Mesothelial cell of epicardium (in vitro differentiated cells): ENCODE measurements around the gene CAMK4. TPM values are rescaled to one million over a fixed set of nuclear protein-coding genes. Genes with fewer than 3 reads are reported as not detected.

Source experiments
- DNase-seq, 2 experiments: peaks; one replicate each; pipeline ENCODE4 v3.0.0; 2021; ENCODE audit warnings: low spot score in 2 of 2; ENCODE audit not compliant: unreplicated experiment in 2 of 2
- H3K27ac Mint-ChIP-seq: 2 replicates; pipeline ENCODE4 v1.8.0; 2021; ENCODE audit warnings: mixed read lengths
- H3K27me3 Mint-ChIP-seq: 2 replicates; pipeline ENCODE4 v1.8.0; 2021; ENCODE audit warnings: low read depth, mixed read lengths
- H3K36me3 Mint-ChIP-seq: 2 replicates; pipeline ENCODE4 v1.8.0; 2021; ENCODE audit warnings: mixed read lengths
- H3K4me1 Mint-ChIP-seq: 2 replicates; pipeline ENCODE4 v1.8.0; 2021; ENCODE audit warnings: mixed read lengths
- H3K4me3 Mint-ChIP-seq: 2 replicates; pipeline ENCODE4 v1.8.0; 2021; ENCODE audit warnings: mild to moderate bottlenecking, moderate library complexity, mixed read lengths
- H3K9me3 Mint-ChIP-seq: 2 replicates; pipeline ENCODE4 v1.8.0; 2021; ENCODE audit warnings: mixed read lengths
- CTCF ChIP-seq: fragments of 200-600 bp; sonication (generic); IDR thresholded peaks from one replicate; pipeline ENCODE4 v1.5.0; 2021; ENCODE audit warnings: antibody characterized with exemption; ENCODE audit not compliant: unreplicated experiment
- total RNA-seq: library from RNA; stranded (reverse); gene quantifications from 3 replicates; pipeline ENCODE4 v1.2.1, GENCODE V29; 2021

CAMK4 gene
- total RNA-seq, 1 donor from 2014 or later, result 13.3 TPM

DNA sequence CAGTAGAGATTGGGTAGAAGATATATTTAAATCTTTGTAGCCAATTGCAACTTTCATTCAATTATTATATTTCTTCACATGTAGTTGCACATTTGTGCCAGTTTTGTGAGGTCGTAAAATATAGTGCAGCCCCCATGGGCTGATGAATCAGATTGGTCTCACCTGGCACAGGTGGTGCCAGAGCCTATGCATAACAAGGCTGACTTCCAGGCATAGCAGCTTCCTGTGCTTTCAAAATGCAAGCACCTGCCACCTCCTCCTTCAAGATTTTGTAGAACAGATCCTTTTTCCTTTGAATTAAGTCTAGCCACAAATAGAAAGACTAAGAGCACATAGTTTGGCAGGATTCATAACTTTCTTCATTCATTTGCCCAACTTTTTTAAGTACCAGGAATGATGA, 201.0 kb downstream of the CAMK4 start:
- no peak for TF ChIP-seq CTCF
- DNase-seq, result no peak
- Mint-ChIP-seq H3K9me3 (peaks cover 26% of the 10 kb centered on the region), H3K27ac (no peak overlapping the region), H3K27me3 (no peaks in the 10 kb centered on the region), H3K36me3 (no peaks in the 10 kb centered on the region), H3K4me3 (no peak overlapping the region), H3K4me1 (peaks cover 15% of the 10 kb centered on the region)

DNA sequence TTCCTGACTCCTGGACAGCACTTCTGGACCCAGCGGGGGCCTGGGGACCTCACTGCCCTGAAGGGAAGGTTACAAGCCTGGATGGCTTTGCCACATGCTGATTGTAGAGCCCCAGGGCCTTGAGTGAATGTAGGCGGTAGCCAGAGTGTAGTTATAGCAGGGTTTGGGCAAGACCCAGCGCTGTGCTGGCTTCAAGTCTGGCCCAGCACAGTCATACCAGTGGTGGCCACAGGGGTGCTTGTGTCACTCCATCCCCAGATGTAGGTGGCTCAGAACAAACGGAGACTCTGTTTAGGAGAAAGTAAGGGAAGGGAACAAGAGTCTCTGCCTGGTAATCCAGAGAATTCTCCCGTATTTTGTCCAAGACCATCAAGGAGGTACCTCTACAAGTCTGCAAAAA, 203.6 kb downstream of the CAMK4 start:
- Mint-ChIP-seq H3K9me3 (peaks cover 38% of the 10 kb centered on the region), H3K4me3 (no peak overlapping the region), H3K27ac (no peak overlapping the region), H3K36me3 (no peaks in the 10 kb centered on the region), H3K27me3 (no peaks in the 10 kb centered on the region), H3K4me1 (peaks cover 7% of the 10 kb centered on the region)
- no peak for DNase-seq
- no peak for TF ChIP-seq CTCF

DNA sequence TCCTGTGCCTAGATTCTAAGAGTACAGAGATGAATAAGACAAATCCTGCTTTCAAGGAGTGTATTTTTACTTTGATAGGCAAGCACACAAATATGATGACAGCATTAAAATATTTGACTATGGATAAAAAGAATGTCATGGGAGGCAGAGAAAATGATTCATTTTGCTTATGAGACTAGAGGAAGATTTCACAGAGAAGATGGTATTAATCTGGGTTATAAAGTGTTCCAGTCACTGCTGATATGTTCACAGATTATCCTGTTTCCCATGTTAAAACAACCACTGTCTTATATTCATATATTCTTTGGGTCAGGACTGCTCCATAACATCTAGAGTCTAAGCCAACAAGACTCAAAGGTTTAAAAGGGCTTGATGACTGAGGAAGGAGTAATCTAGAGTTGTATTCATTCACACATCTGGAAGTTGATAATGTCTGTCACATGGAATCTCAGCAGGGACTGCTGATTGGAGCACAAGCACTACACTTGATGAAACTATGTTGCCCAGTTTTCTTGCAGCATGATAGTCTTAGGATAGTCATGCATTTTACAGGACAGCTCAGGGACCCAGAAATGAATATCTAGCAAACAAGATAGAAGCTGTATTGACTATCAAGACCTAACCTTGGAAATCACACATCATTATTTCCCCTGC, 208.8 kb downstream of the CAMK4 start:
- TF ChIP-seq CTCF, result no peak
- no peaks in the 10 kb centered on the region for H3K27me3 Mint-ChIP-seq
- H3K4me3 Mint-ChIP-seq, result no peak overlapping the region
- H3K27ac Mint-ChIP-seq, result no peak overlapping the region
- no peak for DNase-seq
- no peaks in the 10 kb centered on the region for H3K36me3 Mint-ChIP-seq
- peaks cover 38% of the 10 kb centered on the region for H3K9me3 Mint-ChIP-seq
- H3K4me1 Mint-ChIP-seq, result no peaks in the 10 kb centered on the region

DNA sequence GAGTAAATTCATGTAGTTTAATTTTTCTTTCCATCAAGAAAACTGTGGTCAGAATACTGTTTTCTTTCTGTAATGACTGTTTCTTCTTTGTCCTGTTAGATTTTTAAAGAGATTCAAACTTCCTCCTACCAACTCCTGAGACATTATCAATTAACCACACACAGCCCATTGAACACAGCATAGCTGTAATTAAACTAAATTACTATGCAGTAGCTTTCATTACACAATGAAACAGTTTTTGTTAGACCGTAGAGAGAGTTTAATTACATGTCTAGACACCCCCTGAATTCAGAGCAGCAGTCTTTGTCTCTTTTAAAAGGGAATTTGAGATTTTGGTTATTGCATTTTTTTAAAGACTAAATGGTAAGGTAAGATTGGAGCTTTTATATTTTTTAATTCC, 210.6 kb downstream of the CAMK4 start:
- no peak for TF ChIP-seq CTCF

GRCh38 chr5:111439473-111440075, 215.4 kb downstream of the CAMK4 start:
- no peaks in the 10 kb centered on the region for H3K4me1 Mint-ChIP-seq
- no peak for TF ChIP-seq CTCF
- H3K27ac Mint-ChIP-seq, result no peak overlapping the region
- peaks cover 6% of the 10 kb centered on the region for H3K9me3 Mint-ChIP-seq
- H3K36me3 Mint-ChIP-seq, result peaks cover 2% of the 10 kb centered on the region
- no peaks in the 10 kb centered on the region for H3K27me3 Mint-ChIP-seq
- DNase-seq, result no peak
- no peak overlapping the region for H3K4me3 Mint-ChIP-seq

More for the DNA sequence above, 210.6 kb downstream of the CAMK4 start:
- no peak for DNase-seq
- Mint-ChIP-seq H3K36me3 (no peaks in the 10 kb centered on the region), H3K4me3 (no peak overlapping the region), H3K27ac (no peak overlapping the region), H3K4me1 (no peaks in the 10 kb centered on the region), H3K27me3 (no peaks in the 10 kb centered on the region), H3K9me3 (peaks cover 23% of the 10 kb centered on the region)
